Measurements from ENCODE around the gene SLC25A38.

SLC25A38 gene

DNA sequence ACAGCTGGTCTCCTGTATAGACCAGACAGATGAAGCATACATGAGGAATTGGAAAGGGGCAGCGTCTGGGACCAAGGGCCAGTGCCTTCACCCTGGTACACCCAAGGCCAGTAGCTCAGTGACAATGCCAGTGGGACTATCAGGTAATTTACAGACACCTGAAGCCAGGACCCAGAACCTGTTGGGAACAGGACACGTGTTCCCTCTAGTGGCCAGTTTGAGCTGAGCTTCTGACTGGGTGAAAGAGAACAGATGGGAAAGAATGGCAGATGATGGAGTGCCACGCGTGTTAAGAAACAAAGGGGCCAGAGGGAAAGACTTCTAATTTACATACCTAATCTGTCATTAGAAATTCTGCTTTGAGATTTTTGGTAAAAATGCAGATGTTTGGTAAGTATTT lies 5.1 kb upstream of the SLC25A38 start:
- Histone ChIP-seq H3F3A (ENCODE audit: insufficient read depth, low read length) (peaks cover 4% of the 10 kb centered on the region; the same call in 1 of the 2 replicates), H3K27me3 (replicated peaks; ENCODE audit: insufficient read depth, low read length) (no peaks in the 10 kb centered on the region), H3K4me3 (ENCODE audit: low read length) (no peak overlapping the region), H3K4me2 (ENCODE audit: low read depth, low read length) (no peak overlapping the region), H3K9me2 (replicated peaks; ENCODE audit: insufficient read depth, low read length) (no peaks in the 10 kb centered on the region), H3K79me2 (ENCODE audit: low read length) (no peaks in the 10 kb centered on the region), H3K36me3 (replicated peaks; ENCODE audit: insufficient read depth, low read length) (no peaks in the 10 kb centered on the region), H3K9me3 (replicated peaks; ENCODE audit: insufficient read depth, low read length) (no peaks in the 10 kb centered on the region), H3K9ac (ENCODE audit: low read length) (no peak overlapping the region), H4K20me1 (ENCODE audit: insufficient read depth, low read length) (no peaks in the 10 kb centered on the region), H3K4me1 (ENCODE audit: low read length) (peaks cover 5% of the 10 kb centered on the region; the same call in 1 of the 2 replicates), H3K27ac (ENCODE audit: low read length) (no peak overlapping the region), H2AFZ (ENCODE audit: low read length) (no peak overlapping the region)
- peak; percentile 77 for DNase-seq
- TF ChIP-seq, protein P1, sequence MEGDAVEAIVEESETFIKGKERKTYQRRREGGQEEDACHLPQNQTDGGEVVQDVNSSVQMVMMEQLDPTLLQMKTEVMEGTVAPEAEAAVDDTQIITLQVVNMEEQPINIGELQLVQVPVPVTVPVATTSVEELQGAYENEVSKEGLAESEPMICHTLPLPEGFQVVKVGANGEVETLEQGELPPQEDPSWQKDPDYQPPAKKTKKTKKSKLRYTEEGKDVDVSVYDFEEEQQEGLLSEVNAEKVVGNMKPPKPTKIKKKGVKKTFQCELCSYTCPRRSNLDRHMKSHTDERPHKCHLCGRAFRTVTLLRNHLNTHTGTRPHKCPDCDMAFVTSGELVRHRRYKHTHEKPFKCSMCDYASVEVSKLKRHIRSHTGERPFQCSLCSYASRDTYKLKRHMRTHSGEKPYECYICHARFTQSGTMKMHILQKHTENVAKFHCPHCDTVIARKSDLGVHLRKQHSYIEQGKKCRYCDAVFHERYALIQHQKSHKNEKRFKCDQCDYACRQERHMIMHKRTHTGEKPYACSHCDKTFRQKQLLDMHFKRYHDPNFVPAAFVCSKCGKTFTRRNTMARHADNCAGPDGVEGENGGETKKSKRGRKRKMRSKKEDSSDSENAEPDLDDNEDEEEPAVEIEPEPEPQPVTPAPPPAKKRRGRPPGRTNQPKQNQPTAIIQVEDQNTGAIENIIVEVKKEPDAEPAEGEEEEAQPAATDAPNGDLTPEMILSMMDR (IDR thresholded peaks at IDR 0.05; ENCODE audit: low read length), result peak; percentile 90
- TF ChIP-seq EZH2phosphoT487 (IDR thresholded peaks at IDR 0.05; ENCODE audit: low read length), result no peak

DNA sequence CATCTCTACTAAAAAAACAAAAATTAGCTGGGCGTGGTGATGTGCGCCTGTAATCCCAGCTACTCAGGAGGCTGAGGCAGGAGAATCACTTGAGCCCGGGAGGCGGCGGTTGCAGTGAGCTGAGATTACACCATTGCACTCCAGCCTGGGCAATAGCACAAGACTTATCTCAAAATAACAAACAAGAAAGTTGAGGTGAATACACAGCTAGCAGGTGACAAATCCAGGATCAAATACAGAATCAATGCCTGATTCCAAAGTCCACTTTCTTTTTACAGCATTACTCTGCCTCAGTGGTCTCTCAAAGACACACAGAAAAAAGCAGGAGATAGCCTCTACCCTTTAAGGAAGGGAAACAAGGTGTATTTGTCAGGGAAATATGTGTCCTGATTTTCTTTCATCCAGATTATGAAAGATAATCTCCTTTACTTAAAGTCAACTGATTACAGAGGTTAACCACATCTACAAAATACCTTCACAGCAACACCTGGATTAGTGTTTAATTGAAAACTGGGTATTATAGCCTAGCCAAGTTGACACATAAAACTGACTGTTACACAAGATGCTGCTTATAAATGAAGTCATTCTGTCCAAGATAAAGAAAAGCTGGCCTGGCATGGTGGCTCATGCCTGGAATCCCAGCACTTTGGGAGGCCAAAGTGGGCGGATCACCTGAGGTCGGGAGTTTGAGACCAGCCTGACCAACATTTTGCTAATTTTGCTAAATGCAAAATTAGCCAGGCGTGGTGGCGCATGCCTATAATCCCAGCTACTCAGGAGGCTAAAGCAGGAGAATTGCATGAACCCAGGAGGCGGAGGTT lies 4.0 kb upstream of the SLC25A38 start:
- TF ChIP-seq EZH2 (optimal IDR thresholded peaks at IDR 0.05; ENCODE audit: low read depth, low read length), result no peak
- TF ChIP-seq, protein P1 (IDR thresholded peaks at IDR 0.05; ENCODE audit: low read length), result no peak
- Histone ChIP-seq H3K27me3 (replicated peaks; ENCODE audit: insufficient read depth, low read length) (no peaks in the 10 kb centered on the region), H4K20me1 (ENCODE audit: insufficient read depth, low read length) (no peaks in the 10 kb centered on the region), H3K36me3 (replicated peaks; ENCODE audit: insufficient read depth, low read length) (no peaks in the 10 kb centered on the region), H2AFZ (ENCODE audit: low read length) (no peak overlapping the region), H3K4me1 (ENCODE audit: low read length) (peaks cover 5% of the 10 kb centered on the region; the same call in 1 of the 2 replicates), H3K27ac (ENCODE audit: low read length) (no peak overlapping the region), H3K4me2 (ENCODE audit: low read depth, low read length) (no peak overlapping the region), H3F3A (ENCODE audit: insufficient read depth, low read length) (peaks cover 13% of the 10 kb centered on the region; the same call in 1 of the 2 replicates), H3K4me3 (ENCODE audit: low read length) (no peak overlapping the region), H3K9ac (ENCODE audit: low read length) (no peak overlapping the region), H3K9me2 (replicated peaks; ENCODE audit: insufficient read depth, low read length) (no peaks in the 10 kb centered on the region), H3K9me3 (replicated peaks; ENCODE audit: insufficient read depth, low read length) (no peaks in the 10 kb centered on the region), H3K79me2 (ENCODE audit: low read length) (peaks cover 6% of the 10 kb centered on the region)
- no peak for DNase-seq

DNA sequence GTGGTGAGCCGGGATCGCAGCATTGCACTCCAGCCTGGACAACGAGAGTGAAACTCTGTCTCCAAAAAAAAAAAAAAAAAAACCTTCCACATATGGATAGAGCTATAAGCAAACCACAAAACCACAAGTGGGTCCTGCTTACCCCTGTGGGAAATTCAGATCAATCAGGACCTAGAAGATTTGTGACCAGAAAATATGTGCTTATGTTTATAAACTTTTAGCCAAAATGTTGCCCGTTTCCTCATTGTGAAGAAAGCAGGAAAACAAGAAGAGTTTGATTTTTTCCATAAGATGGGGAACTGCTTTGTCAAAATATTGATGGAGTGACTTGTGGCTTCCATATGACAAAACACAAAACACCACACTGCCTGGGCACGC lies 3.4 kb upstream of the SLC25A38 start:
- TF ChIP-seq, protein P1 (IDR thresholded peaks at IDR 0.05; ENCODE audit: low read length), result no peak
- TF ChIP-seq EZH2 (optimal IDR thresholded peaks at IDR 0.05; ENCODE audit: low read depth, low read length), result no peak

More for the DNA sequence above, 3.4 kb upstream of the SLC25A38 start:
- Histone ChIP-seq H3K9ac (ENCODE audit: low read length) (no peak overlapping the region), H2AFZ (ENCODE audit: low read length) (no peak overlapping the region), H3K27ac (ENCODE audit: low read length) (no peak overlapping the region), H3F3A (ENCODE audit: insufficient read depth, low read length) (peaks cover 13% of the 10 kb centered on the region; the same call in 1 of the 2 replicates), H3K27me3 (replicated peaks; ENCODE audit: insufficient read depth, low read length) (no peaks in the 10 kb centered on the region), H3K36me3 (replicated peaks; ENCODE audit: insufficient read depth, low read length) (no peaks in the 10 kb centered on the region), H3K79me2 (ENCODE audit: low read length) (peaks cover 11% of the 10 kb centered on the region), H3K9me3 (replicated peaks; ENCODE audit: insufficient read depth, low read length) (no peaks in the 10 kb centered on the region), H4K20me1 (ENCODE audit: insufficient read depth, low read length) (no peaks in the 10 kb centered on the region), H3K9me2 (replicated peaks; ENCODE audit: insufficient read depth, low read length) (no peaks in the 10 kb centered on the region), H3K4me2 (ENCODE audit: low read depth, low read length) (no peak overlapping the region), H3K4me1 (ENCODE audit: low read length) (peaks cover 5% of the 10 kb centered on the region; the same call in 1 of the 2 replicates), H3K4me3 (ENCODE audit: low read length) (no peak overlapping the region)
- DNase-seq, result no peak

Data from MM.1S (cell line).